ENCODE data around the gene NRIP2.

NRIP2 gene

GRCh38 chr12:2844786-2845185 is 10.0 kb upstream of the NRIP2 start:
- DNase-seq: no peak

DNA sequence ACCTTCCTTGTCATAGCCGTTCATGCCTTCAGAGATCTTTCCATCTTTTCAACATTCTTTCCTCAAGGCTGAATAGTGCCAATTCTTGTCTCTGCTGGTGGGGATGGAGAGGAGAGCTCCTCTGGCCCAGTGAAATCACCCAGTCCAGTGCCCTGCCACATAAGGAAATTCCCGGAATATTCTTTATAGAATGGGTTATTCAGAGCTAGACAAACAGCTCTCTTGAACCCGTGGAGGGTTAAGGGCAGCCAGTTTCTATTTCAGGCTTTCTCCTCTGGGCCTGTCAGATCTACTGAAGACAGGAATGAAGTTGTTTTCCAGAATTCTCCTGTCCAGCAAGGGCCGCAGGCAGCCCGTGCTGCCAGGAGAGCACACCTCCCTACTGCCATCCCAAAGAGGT is 8.1 kb upstream of the NRIP2 start:
- DNase-seq: no peak

DNA sequence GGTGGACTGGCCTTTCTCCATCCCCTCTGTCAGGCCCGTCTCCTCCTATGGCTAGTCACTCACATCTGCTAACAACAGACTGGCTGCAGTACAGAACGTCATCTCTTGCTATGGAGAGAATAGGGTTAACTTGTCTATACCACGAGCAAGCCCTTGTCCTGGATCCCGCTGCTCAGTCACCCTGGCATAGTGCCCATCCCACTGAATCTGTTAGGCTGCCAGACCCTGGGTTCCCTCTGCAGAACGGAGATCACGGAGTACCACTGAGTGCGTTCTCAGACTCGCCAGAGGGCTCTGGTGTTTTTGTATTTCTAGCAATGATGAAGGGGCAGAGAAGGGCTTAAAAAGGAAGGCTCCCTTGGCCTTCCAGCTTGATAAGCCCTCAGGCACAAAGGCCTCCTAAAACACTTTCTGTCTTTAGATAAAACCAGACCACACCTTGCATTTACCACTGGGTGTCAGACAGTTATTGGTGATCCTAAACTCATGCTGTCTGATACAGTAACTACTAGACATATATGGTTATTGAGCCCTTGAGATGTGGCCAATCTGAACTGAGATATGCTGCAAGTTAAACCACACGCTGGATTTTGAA is 6.3 kb upstream of the NRIP2 start:
- no peak for DNase-seq

GRCh38 chr12:2836574-2836973 is 1.7 kb upstream of the NRIP2 start:
- DNase-seq: peak; percentile 61 to 63 (median 63)

DNA sequence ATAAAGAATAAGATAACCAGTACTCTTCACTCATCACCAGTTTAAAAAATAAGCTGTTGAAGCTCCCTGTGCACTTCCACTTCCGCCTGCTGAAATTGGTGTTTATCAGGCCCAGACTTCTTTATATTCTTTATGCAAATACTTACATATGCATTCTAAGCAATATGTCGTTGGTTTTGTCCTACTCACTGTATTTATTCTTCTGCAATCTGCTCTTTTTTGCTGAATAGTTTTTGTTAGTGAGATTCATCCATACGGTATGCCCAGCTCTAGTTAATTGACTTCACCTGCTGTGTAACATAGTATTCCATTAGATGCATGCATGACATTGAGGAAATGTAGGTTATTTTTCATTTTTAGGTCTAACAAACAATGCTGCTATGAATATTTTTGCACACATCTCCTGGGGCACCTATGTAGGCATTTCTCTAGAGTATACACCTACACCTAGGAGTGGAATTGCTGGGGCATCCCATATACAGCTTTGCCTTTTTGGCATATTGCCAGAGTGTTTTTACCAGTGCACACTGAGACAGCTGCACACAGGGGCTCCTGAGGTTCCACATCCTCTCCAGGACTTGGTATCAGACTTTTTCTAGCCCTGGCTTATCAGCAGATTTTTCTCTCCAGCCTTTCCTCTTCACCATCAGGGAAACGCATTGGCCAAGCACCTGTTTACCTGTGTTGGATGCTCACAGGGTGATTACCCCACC is 1.0 kb upstream of the NRIP2 start:
- DNase-seq: no peak

- DNase-seq: peak in 1 of 3 donors; percentile 17
Observed at GRCh38 chr12:2833810-2834209, 1.0 kb downstream of the NRIP2 start.

- no peak for DNase-seq
Observed at GRCh38 chr12:2833327-2833726, 1.5 kb downstream of the NRIP2 start.

DNA sequence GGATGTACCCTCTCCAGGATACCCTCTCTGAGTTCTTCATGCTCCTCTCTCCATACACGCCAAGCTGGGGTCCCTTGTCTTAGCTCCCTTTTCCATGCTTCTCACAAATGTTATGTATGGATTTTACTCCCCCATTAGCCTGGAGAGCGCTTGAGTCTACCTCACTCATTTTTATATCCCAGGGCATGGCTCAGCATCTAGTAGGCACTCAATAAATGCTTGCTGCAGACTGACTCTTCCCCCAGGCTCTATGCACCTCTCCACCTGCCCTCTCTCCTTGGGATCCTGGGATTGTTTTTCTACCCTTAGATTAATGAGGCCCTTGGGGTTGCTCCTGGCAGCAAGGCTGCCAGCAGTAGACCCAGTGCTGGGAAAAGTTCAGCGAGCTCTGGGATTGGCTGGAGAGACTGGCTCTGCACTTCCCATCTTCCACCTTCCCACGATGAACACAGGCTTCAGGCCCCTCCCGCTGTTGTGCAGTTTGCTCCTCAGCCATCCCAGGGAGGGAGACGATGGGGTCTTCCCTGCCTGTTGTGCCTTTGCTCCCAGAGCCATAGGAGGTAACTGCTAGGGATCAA is 2.2 kb downstream of the NRIP2 start:
- no peak for DNase-seq

GRCh38 chr12:2829275-2829674 is 5.6 kb downstream of the NRIP2 start:
- DNase-seq: no peak

GRCh38 chr12:2826721-2827515 is 7.9 kb downstream of the NRIP2 start:
- no peak for DNase-seq

DNA sequence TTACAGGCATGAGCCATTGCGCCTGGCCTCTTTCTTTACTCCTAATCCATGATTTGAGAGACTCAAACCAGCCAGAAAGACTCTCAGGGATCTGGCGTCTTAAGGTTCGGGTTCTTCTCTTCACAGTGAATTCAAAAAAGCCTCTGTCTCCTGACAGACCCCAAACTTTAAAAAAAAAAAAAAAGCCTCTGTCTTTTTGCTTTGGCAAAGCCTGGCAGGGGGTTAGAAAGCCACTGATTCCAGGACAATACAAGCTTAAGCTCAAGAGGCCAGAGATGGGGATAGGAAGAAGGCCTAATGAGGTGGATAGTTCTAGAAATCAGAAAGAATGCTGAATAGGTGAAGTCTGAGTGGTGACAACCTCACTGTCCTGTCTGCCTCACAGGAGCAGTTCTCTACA is 8.8 kb downstream of the NRIP2 start:
- DNase-seq: no peak

DNA sequence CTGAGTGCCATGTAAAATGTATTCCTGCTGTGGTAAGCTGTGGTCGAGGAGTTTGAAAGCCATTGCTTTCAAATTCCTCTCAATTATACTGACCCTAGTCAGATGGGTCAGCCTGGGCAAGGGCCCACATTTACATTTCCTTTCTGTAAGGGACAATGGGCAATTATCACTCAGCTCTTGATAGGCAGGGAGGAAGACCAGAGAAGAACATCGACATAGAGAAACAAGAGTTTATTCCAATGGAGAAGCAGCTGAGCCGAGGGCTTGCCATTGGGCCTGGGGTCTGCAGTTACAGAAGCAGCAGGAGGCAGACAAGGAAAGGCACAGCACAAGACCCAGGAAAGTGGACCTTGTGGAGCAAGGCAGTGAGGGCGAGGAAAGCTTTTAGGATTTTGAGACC is 9.7 kb downstream of the NRIP2 start:
- no peak for DNase-seq

GRCh38 chr12:2824541-2824940 is 10.3 kb downstream of the NRIP2 start:
- DNase-seq: no peak

DNA sequence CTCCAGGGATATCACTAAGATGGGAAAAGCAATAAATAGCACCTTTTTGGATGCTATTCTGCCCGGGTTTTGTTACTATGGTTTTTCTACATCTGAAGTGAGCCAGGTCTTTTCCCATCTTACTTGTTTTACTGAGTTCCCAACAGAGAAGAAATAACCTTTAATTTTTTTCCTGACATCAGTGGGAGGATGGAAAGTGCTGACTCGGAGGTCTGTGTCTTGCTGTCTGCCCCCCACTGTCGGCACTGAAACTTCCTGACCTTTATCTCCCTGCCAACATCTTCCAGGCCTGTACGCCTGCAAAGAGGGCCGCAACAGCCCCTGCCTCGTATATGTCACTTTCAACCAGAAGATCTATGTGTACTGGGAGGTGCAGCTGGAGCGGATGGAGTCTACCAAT is 11.4 kb downstream of the NRIP2 start:
- no peak for DNase-seq

DNA sequence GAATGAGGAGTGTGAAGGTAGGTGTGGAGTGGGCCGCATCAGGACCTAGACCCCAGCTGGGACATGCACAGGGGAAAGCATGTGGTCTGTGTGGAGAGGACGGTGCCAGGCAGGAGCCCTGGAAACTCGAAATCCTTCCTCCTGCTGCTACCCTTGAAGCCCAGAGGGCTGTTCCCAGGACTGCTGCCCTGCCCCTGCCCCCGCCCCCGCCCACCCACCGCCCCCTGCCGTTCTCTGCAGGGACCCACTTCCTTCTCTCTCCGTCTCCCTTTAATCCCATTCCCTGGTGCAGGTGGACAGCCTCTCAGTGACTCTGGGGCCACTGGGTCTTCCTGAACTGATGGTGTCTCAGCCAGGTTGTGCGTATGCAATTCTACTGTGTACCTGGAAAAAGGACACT is 14.4 kb downstream of the NRIP2 start:
- no peak for DNase-seq

DNA sequence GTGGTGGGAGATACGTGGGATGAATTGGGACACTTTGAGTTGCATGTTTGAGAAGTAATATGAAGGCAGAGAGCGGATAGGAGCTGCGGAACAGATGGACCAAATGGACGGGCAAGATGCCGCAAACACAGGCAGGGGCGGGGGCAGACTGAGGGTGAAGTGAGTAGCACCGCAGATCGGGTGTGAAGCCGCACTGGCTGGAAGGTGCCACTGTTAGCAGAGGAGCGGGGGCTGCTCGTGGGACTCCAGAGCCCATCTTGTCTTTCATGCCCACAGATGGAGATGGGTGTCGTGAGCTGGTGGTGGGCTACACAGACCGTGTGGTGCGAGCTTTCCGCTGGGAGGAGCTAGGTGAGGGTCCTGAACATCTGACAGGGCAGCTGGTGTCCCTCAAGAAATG is 15.0 kb downstream of the NRIP2 start:
- DNase-seq: no peak

- peak; percentile 75 to 80 (median 79) for DNase-seq
Observed at GRCh38 chr12:2813214-2814185, 21.3 kb downstream of the NRIP2 start.

DNA sequence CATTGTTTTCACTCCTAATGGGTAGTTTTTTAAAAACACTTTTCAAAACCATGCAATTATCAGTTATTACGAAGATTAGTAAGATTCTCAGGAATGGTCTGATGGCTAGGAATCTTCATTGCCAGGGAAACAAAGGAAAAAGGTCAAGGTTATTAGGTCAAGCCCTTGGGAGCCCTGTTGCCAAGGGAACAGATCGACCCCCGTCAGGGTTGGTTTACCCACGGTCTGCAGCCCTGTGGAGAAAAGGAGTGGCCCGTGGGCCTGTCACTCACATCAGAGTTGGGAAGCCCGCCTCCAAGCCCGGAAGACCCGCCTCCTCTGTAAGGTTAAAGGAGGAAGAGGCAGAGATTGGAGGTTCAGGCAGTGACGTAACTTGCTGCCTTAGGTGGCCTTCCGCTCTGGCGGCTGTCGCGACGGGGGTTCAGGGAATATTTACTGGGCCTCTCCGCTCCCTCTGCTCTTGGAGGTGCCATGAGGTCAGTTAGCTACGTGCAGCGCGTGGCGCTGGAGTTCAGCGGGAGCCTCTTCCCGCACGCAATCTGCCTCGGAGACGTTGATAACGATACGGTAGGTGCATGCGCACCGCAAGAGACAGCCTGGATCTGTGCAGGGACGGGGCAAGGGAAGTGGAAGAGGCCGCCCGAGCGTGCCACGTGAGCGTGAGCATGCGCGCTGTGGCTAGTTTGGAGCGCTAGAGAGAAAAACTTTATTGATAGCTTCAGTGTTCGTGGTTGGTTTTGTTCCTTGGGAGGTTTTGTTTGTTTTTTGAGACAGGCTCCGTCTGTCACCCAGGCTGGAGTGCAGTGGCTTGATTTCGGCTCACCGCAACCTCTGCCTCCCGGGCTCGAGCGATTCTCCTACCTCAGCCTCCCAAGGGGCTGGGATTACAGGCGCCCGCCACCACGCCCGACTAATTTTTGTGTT is 22.3 kb downstream of the NRIP2 start, which contains the start of gene ITFG2:
ITFG2 (plus strand) TSS at position 379 of the 924 bp plus-strand sequence; CDS start at position 472, 93 bp downstream.
- DNase-seq: peak; percentile 97 to 99 (median 98)

GRCh38 chr12:2811801-2812200 is 23.0 kb downstream of the NRIP2 start:
- no peak for DNase-seq

GRCh38 chr12:2806700-2807099 is 28.1 kb downstream of the NRIP2 start:
- no peak for DNase-seq

GRCh38 chr12:2805143-2805520 is 29.7 kb downstream of the NRIP2 start:
- no peak for DNase-seq

All from suppressor macrophage treated with lipopolysaccharide for 1 hour (primary cell).